Epidermal melanocyte (primary cell): ENCODE data around the gene SPP2.

Source experiments
- DNase-seq: peaks from one replicate; pipeline ENCODE4 v3.0.0; 2011; ENCODE audit warnings: low spot score; ENCODE audit not compliant: insufficient read length

Gene SPP2

DNA sequence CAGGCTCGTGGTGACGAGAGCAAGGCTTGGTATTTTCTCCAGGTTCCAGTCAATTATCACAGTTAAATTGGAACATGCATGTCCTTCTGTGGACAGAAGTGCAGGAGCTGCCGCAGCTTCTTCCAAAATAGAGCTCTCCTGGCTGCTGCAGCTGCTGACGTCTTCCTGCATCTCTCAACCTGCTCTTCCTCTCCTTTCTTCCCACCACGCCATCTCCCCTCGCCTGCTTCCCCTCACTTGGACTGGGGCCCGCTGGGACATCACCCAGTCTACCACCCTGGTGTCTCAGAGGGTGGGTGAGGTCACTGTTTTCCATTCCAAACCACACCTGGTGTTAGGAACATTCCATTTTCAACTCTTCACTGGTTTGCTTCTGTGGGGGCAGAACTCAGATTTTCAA is 41.4 kb downstream of the SPP2 start:
- DNase-seq = no peak

DNA sequence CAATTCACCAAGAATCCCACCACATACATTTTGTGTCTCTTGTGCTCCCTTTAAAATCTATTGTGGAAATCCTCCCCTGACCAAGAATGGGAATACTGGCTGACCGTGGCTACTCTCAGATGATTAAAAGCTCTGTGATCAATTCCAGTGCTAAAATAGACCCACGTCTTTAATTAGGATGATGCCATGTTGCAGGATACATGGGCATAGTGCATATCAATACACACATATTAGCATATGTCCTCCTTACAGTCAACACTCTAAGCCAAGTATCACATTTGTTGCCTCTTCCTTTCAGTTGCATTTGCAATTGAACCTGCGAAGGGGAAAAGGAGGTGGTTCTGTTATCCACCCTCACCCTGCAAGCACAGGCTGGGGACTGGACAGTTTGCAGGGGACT is 41.8 kb downstream of the SPP2 start:
- DNase-seq = no peak

DNA sequence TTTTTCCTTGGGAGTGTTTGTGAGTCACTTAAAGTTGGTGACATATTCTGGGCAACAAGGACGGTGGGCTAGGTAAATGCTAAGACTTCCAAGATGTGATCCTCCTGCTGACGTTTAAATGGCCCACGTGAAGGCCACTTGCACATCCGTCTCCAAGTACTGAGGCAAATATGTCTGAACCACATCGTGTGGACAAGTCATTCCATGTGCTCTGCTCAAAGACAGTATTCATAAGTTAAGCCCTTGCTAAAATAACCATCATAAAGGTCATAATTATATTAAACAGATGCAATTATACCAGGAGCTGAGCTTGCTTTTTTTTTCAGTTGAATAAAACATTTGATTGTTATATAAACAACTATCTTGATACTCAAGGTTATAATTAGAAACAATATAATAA is 44.8 kb downstream of the SPP2 start:
- DNase-seq = no peak

DNA sequence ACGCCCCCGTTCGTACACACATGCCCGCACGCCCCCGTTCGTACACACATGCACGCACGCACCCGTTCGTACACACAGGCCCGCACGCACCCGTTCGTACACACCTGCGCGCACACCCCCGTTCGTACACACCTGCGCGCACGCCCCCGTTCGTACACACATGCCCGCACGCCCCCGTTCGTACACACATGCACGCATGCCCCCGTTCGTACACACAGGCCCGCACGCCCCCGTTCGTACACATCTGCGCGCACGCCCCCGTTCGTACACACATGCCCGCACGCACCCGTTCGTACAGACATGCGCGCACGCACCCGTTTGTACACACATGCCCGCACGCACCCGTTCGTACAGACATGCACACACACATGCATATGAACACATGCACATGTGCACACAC is 45.7 kb downstream of the SPP2 start:
- no peak for DNase-seq

DNA sequence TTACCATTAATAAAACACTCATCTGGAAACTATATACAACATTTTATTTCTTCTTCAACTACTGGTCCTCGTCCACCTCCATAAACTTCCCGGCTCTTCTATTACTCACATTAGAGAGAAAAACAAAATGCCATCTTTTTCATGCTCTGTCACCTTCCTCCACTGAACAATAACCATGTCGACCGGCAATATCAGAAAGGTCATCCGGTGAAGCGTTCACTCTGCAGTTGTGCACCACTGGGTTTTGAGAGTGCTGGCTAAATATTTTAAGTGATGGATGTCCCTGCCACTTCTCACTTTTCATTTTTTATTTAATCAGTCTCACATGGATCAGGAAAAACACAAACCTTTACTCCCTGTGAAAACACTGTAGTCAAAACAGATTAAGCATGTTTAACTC is 48.2 kb downstream of the SPP2 start:
- no peak for DNase-seq

DNA sequence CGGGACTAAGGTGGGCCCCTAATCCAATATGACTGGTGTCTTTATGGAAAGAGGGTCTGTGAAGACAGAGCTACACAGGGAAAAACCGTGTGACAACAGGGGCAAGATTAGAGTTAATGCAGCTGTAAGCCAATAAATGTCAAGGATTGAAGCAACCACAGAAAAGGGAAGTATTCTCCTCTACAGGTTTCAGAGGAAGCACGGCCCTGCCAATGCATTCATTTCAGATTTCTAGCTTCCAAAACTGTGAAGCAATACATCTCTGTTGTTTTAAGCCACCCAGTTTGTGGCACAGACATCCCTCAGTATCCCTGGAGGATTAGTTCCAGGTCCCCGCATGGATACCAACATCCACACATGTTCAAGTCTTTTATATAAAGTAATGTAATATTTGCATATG is 48.8 kb downstream of the SPP2 start:
- no peak for DNase-seq

DNA sequence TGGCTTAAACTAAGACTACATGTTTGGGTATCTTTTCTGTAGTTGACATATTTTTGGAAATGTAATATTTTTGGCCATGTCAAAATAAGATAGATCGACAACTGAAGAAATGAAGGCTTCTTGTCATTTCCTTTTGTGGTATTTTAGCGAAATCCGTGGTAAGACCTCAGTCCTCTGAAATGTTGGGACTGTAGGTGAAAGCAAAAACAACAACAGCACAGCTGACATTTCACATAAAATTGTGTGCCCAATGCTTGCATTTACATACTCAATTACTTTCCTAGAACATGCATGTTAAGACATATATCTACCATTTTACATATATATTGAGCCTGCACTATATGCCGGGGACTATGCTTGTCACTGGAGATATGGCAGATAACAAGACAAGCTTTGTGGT is 50.2 kb downstream of the SPP2 start:
- no peak for DNase-seq

DNA sequence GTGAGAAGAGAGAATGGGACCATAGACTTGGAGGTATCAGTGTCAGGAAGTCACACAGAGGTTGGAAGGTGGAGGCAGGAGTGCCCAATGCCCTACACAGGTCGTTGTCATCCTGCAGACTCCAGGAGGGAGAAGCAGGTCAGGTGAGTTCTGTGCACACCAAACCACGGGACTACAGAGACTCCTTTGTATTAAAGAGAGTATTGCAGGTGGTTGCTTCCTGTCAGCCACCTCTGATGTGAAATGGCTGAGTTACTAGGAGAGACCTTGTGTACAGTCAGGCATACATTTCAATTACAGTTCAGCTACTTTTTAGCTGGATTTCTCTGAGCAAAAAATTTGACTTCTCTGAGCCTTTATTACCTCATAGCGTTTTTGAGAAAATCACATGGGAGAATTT is 51.6 kb downstream of the SPP2 start:
- DNase-seq = no peak

DNA sequence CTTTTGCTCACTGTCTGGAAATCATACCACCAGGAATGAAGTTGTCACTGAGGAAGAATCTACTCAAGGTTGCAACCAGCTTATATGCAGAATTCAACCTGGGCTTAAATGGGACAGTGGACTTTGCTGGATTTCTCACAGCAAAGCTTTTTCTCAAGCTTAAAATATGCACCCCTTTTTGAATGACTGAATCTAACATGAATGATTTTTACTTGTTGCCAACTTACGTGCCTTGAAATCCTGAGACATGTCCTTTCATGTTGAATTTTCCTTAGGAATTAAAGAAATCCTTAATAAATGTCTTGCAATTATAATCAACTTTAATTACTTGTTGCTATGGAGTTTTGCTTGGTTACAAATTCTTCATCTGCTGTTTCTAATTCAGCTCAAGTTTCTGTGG is 57.4 kb downstream of the SPP2 start:
- DNase-seq = no peak

DNA sequence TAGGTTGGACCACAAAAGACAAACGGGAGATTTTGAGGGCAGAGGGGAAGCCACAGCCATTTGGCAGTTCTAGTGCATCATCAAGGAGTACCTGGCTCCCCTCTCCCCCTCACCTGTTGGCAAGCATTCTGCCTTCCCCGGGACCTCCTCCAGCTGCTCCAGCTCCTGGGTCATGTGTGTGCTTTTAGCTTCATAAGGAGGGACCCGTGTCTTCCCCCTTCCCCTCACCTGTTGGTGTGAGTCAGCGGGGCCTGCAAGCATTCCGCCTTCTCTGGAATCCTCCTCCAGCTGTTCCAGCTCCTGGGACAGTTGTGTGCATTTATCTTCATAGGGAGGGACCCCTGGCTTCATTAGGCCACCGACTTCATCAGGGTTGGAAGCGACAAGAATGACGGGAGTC is 58.8 kb downstream of the SPP2 start:
- DNase-seq = no peak

DNA sequence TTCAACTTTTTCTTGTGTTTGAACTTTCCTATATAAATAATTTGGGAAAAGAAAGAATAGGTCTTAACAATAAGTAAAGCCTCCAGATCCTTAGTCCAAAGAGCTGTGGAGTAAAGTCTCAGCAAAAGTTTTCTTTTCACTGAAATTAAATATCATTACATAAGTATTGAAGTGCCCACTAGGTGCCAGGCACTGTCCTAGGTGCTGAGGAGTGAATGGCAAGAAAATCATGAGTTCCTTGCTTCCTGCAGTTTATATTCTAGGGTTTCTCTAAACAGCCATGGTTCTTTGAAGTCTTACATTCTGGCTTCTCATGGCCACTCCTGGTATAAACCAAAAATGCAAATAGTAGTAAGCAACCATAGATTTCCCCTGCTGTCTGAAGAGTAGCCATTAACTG is 59.7 kb downstream of the SPP2 start:
- DNase-seq = no peak

DNA sequence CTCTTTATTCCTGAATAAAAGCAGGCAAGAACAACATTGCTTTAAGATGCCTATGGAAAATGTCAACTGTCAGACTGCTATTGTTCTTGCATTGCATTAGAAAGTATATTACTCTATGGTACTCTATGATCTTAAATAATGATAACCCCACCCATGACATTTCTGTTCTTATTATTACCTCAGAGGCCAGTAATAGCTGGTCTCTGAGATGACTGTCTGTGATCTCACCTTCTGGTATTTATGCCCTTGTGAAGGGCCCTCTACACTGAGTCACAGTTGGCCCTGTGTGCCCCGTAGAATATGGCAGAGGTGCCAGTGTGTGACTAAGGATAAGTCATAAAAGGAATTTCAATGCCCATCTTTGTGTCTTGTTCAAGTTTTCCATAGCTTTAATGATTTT is 61.0 kb downstream of the SPP2 start:
- no peak for DNase-seq

DNA sequence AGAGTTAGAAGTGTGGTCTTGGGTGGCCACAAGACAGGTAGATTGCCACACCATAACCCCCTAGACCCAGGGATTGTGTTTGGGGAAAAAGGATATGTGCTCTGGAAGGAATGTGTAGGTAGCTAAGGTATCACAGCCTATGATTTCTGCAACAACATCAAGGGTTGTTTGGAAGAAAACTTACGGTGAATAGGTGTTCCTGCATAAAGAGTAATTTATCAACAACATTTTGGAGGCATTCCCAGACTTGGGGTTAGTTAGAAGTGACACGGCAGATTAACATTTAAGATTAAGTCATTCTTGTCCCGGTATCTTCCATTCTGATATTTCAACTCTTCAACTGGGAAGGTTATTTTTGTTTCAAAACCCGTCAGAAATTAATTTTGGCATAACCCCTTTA is 65.5 kb downstream of the SPP2 start:
- no peak for DNase-seq

DNA sequence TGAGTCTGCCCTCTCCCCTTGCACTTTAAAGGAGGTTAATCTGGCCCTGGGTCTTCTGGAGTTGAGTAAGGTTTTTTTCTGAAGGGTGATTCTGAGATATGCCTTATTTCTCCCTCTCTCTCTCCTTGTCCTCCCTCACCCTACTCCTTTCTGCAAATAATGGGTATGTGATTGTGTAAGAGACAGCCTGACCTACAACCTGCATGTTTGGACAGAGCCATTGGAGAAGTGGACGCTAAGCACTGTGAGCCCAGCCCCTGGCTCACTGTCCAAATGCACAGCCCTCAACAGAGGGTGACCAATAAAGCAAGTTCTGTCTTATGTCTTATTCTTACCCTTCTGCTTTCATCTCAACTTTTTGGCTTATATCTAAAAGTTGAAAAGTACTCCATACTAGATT is 71.5 kb downstream of the SPP2 start:
- DNase-seq = no peak

DNA sequence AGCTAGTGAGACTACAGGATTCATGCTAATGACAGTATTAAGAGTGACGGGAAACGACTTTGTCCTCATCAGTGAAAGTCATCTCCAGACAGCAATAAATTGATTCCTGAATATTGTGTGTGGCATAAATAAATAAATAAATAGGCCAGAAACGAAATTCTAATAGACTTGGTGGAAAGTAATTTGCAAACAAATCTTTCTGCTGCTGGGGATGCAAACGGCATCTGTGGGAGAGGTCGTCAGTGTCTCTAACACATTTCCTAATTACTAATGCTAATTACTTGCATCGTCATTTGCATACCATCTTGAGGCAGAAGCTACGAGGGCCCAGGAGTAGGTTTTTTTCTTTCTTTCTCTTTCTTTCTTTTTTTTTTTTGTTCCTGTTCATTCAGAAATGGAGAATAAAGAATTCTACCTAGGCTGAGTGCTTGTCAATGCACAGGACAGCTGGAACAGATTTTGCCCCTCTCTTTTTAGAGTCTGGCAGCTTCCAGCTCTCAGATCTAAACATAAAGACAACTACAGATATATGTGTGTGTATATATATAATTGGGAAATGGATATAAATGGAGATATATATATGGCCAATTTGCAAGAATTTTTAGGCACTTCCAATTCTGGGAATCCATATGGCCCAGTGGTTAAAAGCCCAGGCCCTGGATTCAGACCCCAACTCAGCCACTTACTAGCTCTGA is 75.1 kb downstream of the SPP2 start:
- DNase-seq = no peak

DNA sequence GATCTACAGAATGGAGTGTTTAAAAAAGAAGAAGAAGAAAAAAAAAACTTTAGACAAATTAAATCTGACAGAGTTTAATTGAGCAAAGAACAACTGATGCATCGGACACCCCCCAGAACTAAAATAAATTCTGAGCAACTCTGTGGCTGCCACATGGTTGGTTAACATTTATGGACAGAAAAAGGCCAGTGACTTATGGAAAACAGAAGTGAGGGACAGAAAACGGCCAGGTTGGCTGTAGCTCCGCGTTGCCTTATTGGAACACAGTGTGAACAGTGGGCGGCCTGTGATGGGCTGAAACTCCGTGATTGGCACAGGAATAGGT is 75.6 kb downstream of the SPP2 start:
- DNase-seq = no peak
